Thyroid gland (tissue), 4 donors: ENCODE measurements around the gene PDE8A. TPM values are rescaled to one million over a fixed set of nuclear protein-coding genes. Genes with fewer than 3 reads are reported as not detected.

Experiments
- DNase-seq, 2 donors: peaks; one replicate each; pipeline ENCODE4 v3.0.0-alpha.2; 2019
- H3K27ac ChIP-seq, 3 donors: fragments of 200-600 bp; sonication (generic); 1 replicate in 2 of 3; 2 replicates in 1 of 3; pipeline ENCODE4 v1.5.1; 2016 to 2019; ENCODE audit warnings: mild to moderate bottlenecking in 1 of 3, moderate library complexity in 1 of 3
- H3K27me3 ChIP-seq: fragments of 200-600 bp; sonication (generic); one replicate; pipeline ENCODE4 v1.5.1; 2019
- H3K36me3 ChIP-seq, 2 donors: fragments of 200-600 bp; sonication (generic); one replicate each; pipeline ENCODE4 v1.5.1; 2016 to 2019
- H3K4me1 ChIP-seq, 2 donors: fragments of 200-600 bp; sonication (generic); one replicate each; pipeline ENCODE4 v1.5.1; 2017 to 2019
- H3K4me3 ChIP-seq, 3 donors: fragments of 200-600 bp; sonication (generic); replicated peaks in 1 of 3; 1 replicate in 2 of 3; 2 replicates in 1 of 3; pipeline ENCODE4 v1.5.1; 2016; ENCODE audit warnings: mild to moderate bottlenecking in 1 of 3
- H3K9me3 ChIP-seq: fragments of 200-600 bp; sonication (generic); one replicate; pipeline ENCODE4 v1.5.1; 2017
- POLR2A ChIP-seq, 2 donors: fragments of 450-650 bp; IDR thresholded peaks; one replicate each; pipeline ENCODE4 v1.6.1; 2017; ENCODE audit warnings: antibody characterized with exemption in 2 of 2, mild to moderate bottlenecking in 2 of 2, moderate library complexity in 1 of 2
- WGBS, 2 donors: methylation state at CpG; one replicate each; pipeline ENCODE4 v1.1.5; 2017; 5-methylcytosine and 5-hydroxymethylcytosine counted together
- intact Hi-C: fragments of 100-400 bp; cut with DNase I; formaldehyde crosslinking; loops from one replicate; pipeline ENCODE4 v1.15.1; 2023
- total RNA-seq, 4 donors: library from RNA; depleted of rRNA; stranded (reverse); fragments of >200 nt; gene quantifications; one replicate each; pipeline ENCODE4 v1.2.3, GENCODE V29; 2016
- TF ChIP-seq, protein P1 (sequence below), 6 experiments: fragments of 200-600 bp in 3 of 6; fragments of 450-650 bp in 3 of 6; sonication (generic) in 3 of 6; IDR thresholded peaks; one replicate each; pipeline ENCODE4 v1.5.1; 2016 to 2019; ENCODE audit warnings: antibody characterized with exemption in 6 of 6, mild to moderate bottlenecking in 2 of 6, inconsistent platforms in 1 of 6, moderate library complexity in 1 of 6

Gene PDE8A
- total RNA-seq, 4 donors from 2014 or later: 31.6 to 52.1 (median 35.2) TPM

GRCh38 chr15:84967380-84967779 lies 14.3 kb upstream of the PDE8A start:
- DNase-seq: no peak
- Histone ChIP-seq H3K27me3 (no peaks in the 10 kb centered on the region), H3K27ac (no peak overlapping the region), H3K36me3 (no peaks in the 10 kb centered on the region), H3K9me3 (no peaks in the 10 kb centered on the region), H3K4me3 (no peak overlapping the region), H3K4me1 (no peaks in the 10 kb centered on the region)
- no peak for TF ChIP-seq POLR2A (IDR thresholded peaks at IDR 0.05)
- TF ChIP-seq, protein P1, sequence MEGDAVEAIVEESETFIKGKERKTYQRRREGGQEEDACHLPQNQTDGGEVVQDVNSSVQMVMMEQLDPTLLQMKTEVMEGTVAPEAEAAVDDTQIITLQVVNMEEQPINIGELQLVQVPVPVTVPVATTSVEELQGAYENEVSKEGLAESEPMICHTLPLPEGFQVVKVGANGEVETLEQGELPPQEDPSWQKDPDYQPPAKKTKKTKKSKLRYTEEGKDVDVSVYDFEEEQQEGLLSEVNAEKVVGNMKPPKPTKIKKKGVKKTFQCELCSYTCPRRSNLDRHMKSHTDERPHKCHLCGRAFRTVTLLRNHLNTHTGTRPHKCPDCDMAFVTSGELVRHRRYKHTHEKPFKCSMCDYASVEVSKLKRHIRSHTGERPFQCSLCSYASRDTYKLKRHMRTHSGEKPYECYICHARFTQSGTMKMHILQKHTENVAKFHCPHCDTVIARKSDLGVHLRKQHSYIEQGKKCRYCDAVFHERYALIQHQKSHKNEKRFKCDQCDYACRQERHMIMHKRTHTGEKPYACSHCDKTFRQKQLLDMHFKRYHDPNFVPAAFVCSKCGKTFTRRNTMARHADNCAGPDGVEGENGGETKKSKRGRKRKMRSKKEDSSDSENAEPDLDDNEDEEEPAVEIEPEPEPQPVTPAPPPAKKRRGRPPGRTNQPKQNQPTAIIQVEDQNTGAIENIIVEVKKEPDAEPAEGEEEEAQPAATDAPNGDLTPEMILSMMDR (IDR thresholded peaks at IDR 0.05): no peak
- WGBS, 2 donors: 67 to 72% methylated on average over 3 of the region's 3 CpGs
- intact Hi-C loops: no loop called here

GRCh38 chr15:84968301-84968700 lies 13.4 kb upstream of the PDE8A start:
- no peaks in the 10 kb centered on the region for H3K27me3 ChIP-seq
- H3K4me1 ChIP-seq: no peaks in the 10 kb centered on the region
- no peaks in the 10 kb centered on the region for H3K36me3 ChIP-seq
- intact Hi-C loops: no loop called here
- H3K9me3 ChIP-seq: no peaks in the 10 kb centered on the region
- H3K27ac ChIP-seq: no peak overlapping the region
- H3K4me3 ChIP-seq: no peak overlapping the region
- DNase-seq: no peak
- no peak for TF ChIP-seq POLR2A (IDR thresholded peaks at IDR 0.05)
- TF ChIP-seq, protein P1 (IDR thresholded peaks at IDR 0.05): no peak
- WGBS, 2 donors: 100% methylated on average over 1 to 3 of the region's 3 CpGs

GRCh38 chr15:84969257-84969656 lies 12.4 kb upstream of the PDE8A start:
- no peak for DNase-seq
- H3K4me3 ChIP-seq: no peak overlapping the region
- H3K4me1 ChIP-seq: no peaks in the 10 kb centered on the region
- 59 to 69% methylated on average over 3 of the region's 6 CpGs for WGBS, 2 donors
- no peak overlapping the region for H3K27ac ChIP-seq
- TF ChIP-seq POLR2A (IDR thresholded peaks at IDR 0.05): no peak
- TF ChIP-seq, protein P1 (IDR thresholded peaks at IDR 0.05): no peak
- no peaks in the 10 kb centered on the region for H3K36me3 ChIP-seq
- no peaks in the 10 kb centered on the region for H3K9me3 ChIP-seq
- H3K27me3 ChIP-seq: no peaks in the 10 kb centered on the region
- intact Hi-C loops: no loop called here

DNA sequence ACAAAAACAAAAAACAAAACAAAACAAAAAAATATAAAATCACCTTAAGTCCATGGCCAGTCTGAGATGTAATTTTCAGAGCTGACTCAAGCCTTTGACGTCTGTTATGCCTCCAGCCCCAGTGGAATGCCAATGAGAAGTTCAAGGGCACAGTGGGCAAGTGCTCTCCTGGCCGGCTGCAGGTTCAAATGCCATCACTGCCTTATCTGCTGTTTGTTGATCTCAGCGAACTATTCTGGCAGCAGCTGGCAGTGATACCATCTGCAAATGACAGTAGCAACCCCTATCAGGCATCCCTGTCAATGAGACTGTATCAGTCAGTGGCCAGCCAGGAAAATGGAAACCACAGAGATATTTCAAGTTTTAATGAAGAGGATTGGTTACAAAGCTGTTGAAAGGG lies 10.8 kb upstream of the PDE8A start:
- no peak for TF ChIP-seq POLR2A (IDR thresholded peaks at IDR 0.05)
- TF ChIP-seq, protein P1 (IDR thresholded peaks at IDR 0.05): no peak
- Histone ChIP-seq H3K27me3 (no peaks in the 10 kb centered on the region), H3K4me1 (peaks cover 0 to 11% of the 10 kb centered on the region in 2 donors), H3K27ac (no peak overlapping the region), H3K4me3 (no peak overlapping the region), H3K36me3 (no peaks in the 10 kb centered on the region), H3K9me3 (no peaks in the 10 kb centered on the region)
- 85 to 89% methylated on average over 3 of the region's 3 CpGs for WGBS, 2 donors
- intact Hi-C loops: no loop called here
- DNase-seq: no peak

DNA sequence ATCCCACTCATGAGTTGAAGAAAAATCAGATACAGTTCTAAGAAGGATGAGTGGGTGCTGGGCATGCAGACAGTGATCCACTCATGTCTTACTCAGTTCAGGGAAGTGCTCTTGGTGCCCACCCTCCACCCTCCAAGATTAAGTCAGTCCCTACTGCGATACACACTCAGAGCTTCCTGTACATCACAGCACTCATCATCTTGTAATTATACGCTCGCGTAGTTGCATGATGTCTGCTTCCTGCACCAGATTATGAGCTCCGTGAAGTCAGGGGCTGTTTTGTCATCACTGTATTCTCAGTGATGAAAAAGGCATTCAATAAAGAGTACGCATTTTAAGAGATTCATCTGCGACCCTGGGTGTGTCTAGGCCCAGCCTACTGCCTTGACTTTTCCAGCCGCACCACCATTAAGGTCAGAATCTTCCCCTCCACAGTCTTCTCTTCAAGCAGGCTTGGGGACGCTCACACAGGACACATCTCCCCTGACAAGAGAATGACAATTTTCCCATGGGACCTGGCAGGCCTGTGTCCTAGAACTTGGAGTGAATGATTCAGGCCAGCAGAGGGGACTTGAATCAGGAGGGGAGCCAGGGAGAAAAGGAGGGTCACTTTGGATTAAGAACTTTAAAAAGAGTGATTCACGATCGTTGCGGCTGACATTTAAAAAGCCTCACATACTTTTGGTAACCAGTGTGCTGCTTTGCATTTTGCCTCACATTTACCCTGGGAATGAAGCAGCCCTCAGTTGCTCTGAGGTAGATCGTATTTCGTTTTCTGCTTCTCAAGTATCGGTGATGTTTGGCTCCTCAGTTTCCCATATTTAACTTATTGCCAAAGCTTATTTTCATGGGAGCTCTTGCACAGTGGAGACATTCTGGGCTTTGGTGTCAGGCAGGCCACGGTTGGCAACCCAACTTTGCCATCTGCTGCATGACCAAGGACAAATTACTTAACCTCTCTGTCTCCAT lies 7.9 kb upstream of the PDE8A start:
- no peaks in the 10 kb centered on the region for H3K36me3 ChIP-seq
- no peak for TF ChIP-seq POLR2A (IDR thresholded peaks at IDR 0.05)
- TF ChIP-seq, protein P1 (IDR thresholded peaks at IDR 0.05): no peak
- intact Hi-C loops: no loop called here
- WGBS, 2 donors: 88% methylated on average over 16 of the region's 16 CpGs
- H3K27ac ChIP-seq: no peak overlapping the region
- H3K9me3 ChIP-seq: no peaks in the 10 kb centered on the region
- peaks cover 0 to 16% of the 10 kb centered on the region in 2 donors for H3K4me1 ChIP-seq
- DNase-seq: no peak
- H3K4me3 ChIP-seq: no peak overlapping the region
- H3K27me3 ChIP-seq: no peaks in the 10 kb centered on the region
